MM.1S (cell line): ENCODE results near the gene CACNB4.

ENCODE experiments used
- DNase-seq: peaks from one replicate; pipeline ENCODE4 v3.0.0-alpha.2; 2015
- H2AFZ ChIP-seq: fragments of 300-600 bp; sonication (generic); 2 replicates; pipeline ENCODE4 v1.6.0; 2016; ENCODE audit warnings: antibody characterized with exemption, low read length
- H3F3A ChIP-seq: fragments of 300-600 bp; sonication (generic); 2 replicates; pipeline ENCODE4 v1.6.1; 2016; ENCODE audit warnings: mild to moderate bottlenecking, antibody characterized with exemption, low read length, moderate library complexity, mixed read lengths; ENCODE audit not compliant: insufficient read depth
- H3K27ac ChIP-seq: fragments of 300-600 bp; sonication (generic); 2 replicates; pipeline ENCODE4 v1.5.1; 2016; ENCODE audit warnings: mild to moderate bottlenecking, low read length
- H3K27me3 ChIP-seq: fragments of 300-600 bp; sonication (generic); replicated peaks from 2 replicates; pipeline ENCODE4 v1.6.0; 2016; ENCODE audit warnings: low read length; ENCODE audit not compliant: insufficient read depth
- H3K36me3 ChIP-seq: fragments of 300-600 bp; sonication (generic); replicated peaks from 2 replicates; pipeline ENCODE4 v1.6.1; 2016; ENCODE audit warnings: mild to moderate bottlenecking, low read length, mixed read lengths; ENCODE audit not compliant: insufficient read depth
- H3K4me1 ChIP-seq: fragments of 300-600 bp; sonication (generic); 2 replicates; pipeline ENCODE4 v1.6.1; 2016; ENCODE audit warnings: low read length, mixed read lengths
- H3K4me2 ChIP-seq: fragments of 300-600 bp; sonication (generic); 2 replicates; pipeline ENCODE4 v1.6.0; 2016; ENCODE audit warnings: low read depth, low read length
- H3K4me3 ChIP-seq: fragments of 300-600 bp; sonication (generic); 2 replicates; pipeline ENCODE4 v1.5.1; 2016; ENCODE audit warnings: low read length, mixed read lengths
- H3K79me2 ChIP-seq: fragments of 300-600 bp; sonication (generic); 2 replicates; pipeline ENCODE4 v1.6.1; 2016; ENCODE audit warnings: mixed run types, low read length, mixed read lengths
- H3K9ac ChIP-seq: fragments of 300-600 bp; sonication (generic); 2 replicates; pipeline ENCODE4 v1.6.1; 2016; ENCODE audit warnings: low read length, mixed read lengths
- H3K9me2 ChIP-seq: fragments of 300-600 bp; sonication (generic); replicated peaks from 2 replicates; pipeline ENCODE4 v1.6.1; 2016; ENCODE audit warnings: mild to moderate bottlenecking, low read length, mixed read lengths; ENCODE audit not compliant: insufficient read depth
- H3K9me3 ChIP-seq: fragments of 300-600 bp; sonication (generic); replicated peaks from 2 replicates; pipeline ENCODE4 v1.6.1; 2016; ENCODE audit warnings: mild to moderate bottlenecking, low read length, mixed read lengths; ENCODE audit not compliant: insufficient read depth
- H4K20me1 ChIP-seq: fragments of 300-600 bp; sonication (generic); 2 replicates; pipeline ENCODE4 v1.6.1; 2016; ENCODE audit warnings: mild to moderate bottlenecking, low read length, moderate library complexity, mixed read lengths; ENCODE audit not compliant: insufficient read depth
- EZH2 ChIP-seq: fragments of 300-600 bp; sonication (generic); optimal IDR thresholded peaks from 2 replicates; pipeline ENCODE3; 2017; ENCODE audit warnings: low read depth, mild to moderate bottlenecking, antibody characterized with exemption, low read length, mixed read lengths
- EZH2phosphoT487 ChIP-seq: fragments of 300-600 bp; sonication (generic); IDR thresholded peaks from 2 replicates; pipeline ENCODE4 v1.6.1; 2018; ENCODE audit warnings: antibody characterized with exemption, low read length
- TF ChIP-seq, protein P1 (sequence below): fragments of 300-600 bp; sonication (generic); IDR thresholded peaks from 2 replicates; pipeline ENCODE4 v1.5.1; 2016; ENCODE audit warnings: antibody characterized with exemption, low read length, mixed read lengths

CACNB4 gene

DNA sequence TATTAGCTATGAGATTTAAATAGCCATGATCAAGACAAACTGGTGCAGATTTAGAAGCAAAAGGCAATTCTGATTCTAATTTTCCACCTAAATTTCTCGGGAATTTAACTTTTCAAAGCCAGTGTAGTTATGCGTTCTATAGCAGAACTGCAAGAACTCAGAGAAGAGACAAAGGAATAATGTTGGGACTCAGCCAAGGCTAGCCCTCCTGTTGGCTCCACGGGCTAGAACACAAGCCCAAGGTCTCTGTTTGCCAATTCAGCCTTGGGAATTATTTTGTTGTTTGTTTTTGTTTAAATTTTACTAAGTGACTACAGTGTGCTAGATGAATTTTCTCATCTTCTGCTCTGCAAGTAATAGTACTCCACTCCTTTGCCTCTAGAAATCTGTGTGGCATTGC lies 121.2 kb downstream of the CACNB4 start:
- H3K4me2 ChIP-seq, result no peak overlapping the region
- H3K4me3 ChIP-seq, result no peak overlapping the region
- no peaks in the 10 kb centered on the region for H3K79me2 ChIP-seq
- H3K27ac ChIP-seq, result no peak overlapping the region
- DNase-seq, result no peak
- H3K27me3 ChIP-seq, result no peaks in the 10 kb centered on the region
- H3F3A ChIP-seq, result no peaks in the 10 kb centered on the region; the same call in 1 of the 2 replicates
- no peaks in the 10 kb centered on the region for H4K20me1 ChIP-seq
- TF ChIP-seq EZH2 (no peak), EZH2phosphoT487 (no peak)
- TF ChIP-seq, protein P1, sequence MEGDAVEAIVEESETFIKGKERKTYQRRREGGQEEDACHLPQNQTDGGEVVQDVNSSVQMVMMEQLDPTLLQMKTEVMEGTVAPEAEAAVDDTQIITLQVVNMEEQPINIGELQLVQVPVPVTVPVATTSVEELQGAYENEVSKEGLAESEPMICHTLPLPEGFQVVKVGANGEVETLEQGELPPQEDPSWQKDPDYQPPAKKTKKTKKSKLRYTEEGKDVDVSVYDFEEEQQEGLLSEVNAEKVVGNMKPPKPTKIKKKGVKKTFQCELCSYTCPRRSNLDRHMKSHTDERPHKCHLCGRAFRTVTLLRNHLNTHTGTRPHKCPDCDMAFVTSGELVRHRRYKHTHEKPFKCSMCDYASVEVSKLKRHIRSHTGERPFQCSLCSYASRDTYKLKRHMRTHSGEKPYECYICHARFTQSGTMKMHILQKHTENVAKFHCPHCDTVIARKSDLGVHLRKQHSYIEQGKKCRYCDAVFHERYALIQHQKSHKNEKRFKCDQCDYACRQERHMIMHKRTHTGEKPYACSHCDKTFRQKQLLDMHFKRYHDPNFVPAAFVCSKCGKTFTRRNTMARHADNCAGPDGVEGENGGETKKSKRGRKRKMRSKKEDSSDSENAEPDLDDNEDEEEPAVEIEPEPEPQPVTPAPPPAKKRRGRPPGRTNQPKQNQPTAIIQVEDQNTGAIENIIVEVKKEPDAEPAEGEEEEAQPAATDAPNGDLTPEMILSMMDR, result no peak
- H2AFZ ChIP-seq, result no peak overlapping the region
- no peaks in the 10 kb centered on the region for H3K36me3 ChIP-seq
- no peak overlapping the region for H3K9ac ChIP-seq
- H3K9me2 ChIP-seq, result no peaks in the 10 kb centered on the region
- no peaks in the 10 kb centered on the region for H3K9me3 ChIP-seq
- H3K4me1 ChIP-seq, result peaks cover 10% of the 10 kb centered on the region

DNA sequence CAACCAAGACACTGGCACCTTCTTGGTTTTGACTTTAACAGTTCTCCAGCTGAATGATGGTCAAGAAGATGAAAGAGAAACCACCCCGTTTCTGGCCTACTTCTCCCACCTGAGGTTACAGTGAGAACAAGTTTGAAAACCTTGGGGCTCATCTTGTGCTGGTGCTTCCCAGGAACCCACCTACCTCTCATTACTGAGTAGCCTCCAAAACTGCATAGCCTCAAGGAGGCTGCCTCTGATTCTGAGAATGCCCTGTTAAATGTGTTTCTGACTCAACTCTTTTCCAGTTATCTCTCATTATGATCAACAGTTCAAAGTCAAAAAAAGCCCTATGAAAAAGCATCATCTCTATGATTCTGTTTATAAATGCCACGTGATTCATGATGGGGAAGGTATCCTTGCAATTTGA lies 121.9 kb downstream of the CACNB4 start:
- TF ChIP-seq, protein P1, result no peak
- TF ChIP-seq EZH2phosphoT487 (no peak), EZH2 (no peak)
- Histone ChIP-seq H2AFZ (peak overlapping the region; percentile 77), H3K4me2 (peak overlapping the region; percentile 32; the same call in 1 of the 2 replicates), H3F3A (no peaks in the 10 kb centered on the region; the same call in 1 of the 2 replicates), H3K36me3 (no peaks in the 10 kb centered on the region), H3K4me3 (no peak overlapping the region; the same call in 1 of the 2 replicates), H4K20me1 (no peaks in the 10 kb centered on the region), H3K27ac (peak overlapping the region; percentile 8; the same call in 1 of the 2 replicates), H3K9me2 (no peaks in the 10 kb centered on the region), H3K9ac (no peak overlapping the region), H3K79me2 (no peaks in the 10 kb centered on the region), H3K4me1 (peaks cover 10% of the 10 kb centered on the region), H3K9me3 (no peaks in the 10 kb centered on the region), H3K27me3 (no peaks in the 10 kb centered on the region)
- DNase-seq, result peak; percentile 64

DNA sequence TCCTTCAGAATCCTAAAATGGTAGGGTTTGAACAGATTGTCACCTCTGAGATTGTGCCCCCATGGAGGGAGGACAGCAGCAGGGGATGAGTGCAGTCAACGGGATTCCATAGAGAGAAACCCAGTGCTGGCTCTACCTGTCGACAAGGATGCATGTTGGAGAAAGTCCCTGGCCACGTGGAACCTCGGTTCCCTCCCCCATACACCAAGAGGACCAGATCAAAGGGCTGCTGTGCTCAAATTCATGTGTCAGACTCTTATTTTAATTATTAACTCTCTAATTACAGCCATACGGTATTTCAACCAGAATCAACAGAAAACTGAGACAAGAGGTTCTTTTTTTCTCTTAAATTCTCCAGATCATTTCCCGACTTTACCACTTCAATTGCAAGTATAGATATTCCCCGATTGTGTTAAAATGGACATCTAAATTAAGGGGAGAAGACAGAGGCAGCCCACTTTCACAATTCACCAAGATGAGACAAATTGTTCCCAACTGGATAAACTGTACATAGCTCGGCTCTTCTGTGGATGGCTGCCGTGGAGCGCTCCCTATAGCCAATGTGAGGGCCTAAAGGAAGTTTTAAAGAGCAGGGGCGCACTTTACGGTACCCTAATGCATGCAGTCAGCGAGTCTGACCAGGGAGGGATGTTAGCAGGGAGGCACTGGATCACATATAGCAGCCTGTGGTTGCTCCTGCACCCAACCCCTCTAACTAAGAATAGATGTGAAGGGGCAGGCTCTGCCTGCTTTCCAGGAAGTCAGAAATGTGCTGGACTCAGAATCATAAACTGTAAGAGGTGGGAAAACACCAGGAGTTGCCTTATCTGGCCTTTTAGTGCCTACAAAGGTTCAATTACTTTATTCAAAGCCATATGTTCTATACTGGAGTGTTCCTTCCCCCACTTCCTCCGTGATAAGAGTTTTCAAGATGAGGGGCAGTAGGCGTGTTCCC lies 123.1 kb downstream of the CACNB4 start:
- no peaks in the 10 kb centered on the region for H3K9me3 ChIP-seq
- H3K9me2 ChIP-seq, result no peaks in the 10 kb centered on the region
- H3F3A ChIP-seq, result no peaks in the 10 kb centered on the region; the same call in 1 of the 2 replicates
- peaks cover 10% of the 10 kb centered on the region for H3K4me1 ChIP-seq
- DNase-seq, result no peak
- H3K27ac ChIP-seq, result no peak overlapping the region
- no peak overlapping the region for H3K9ac ChIP-seq
- no peaks in the 10 kb centered on the region for H3K36me3 ChIP-seq
- peak overlapping the region; percentile 77; the same call in 1 of the 2 replicates for H2AFZ ChIP-seq
- no peaks in the 10 kb centered on the region for H3K27me3 ChIP-seq
- H3K4me2 ChIP-seq, result no peak overlapping the region; the same call in 1 of the 2 replicates
- H3K4me3 ChIP-seq, result no peak overlapping the region
- no peaks in the 10 kb centered on the region for H3K79me2 ChIP-seq
- no peaks in the 10 kb centered on the region for H4K20me1 ChIP-seq
- TF ChIP-seq EZH2phosphoT487, result no peak
- no peak for TF ChIP-seq EZH2
- TF ChIP-seq, protein P1, result no peak
